Measurements from ENCODE around the gene HSPB1.

The HSPB1 gene

DNA sequence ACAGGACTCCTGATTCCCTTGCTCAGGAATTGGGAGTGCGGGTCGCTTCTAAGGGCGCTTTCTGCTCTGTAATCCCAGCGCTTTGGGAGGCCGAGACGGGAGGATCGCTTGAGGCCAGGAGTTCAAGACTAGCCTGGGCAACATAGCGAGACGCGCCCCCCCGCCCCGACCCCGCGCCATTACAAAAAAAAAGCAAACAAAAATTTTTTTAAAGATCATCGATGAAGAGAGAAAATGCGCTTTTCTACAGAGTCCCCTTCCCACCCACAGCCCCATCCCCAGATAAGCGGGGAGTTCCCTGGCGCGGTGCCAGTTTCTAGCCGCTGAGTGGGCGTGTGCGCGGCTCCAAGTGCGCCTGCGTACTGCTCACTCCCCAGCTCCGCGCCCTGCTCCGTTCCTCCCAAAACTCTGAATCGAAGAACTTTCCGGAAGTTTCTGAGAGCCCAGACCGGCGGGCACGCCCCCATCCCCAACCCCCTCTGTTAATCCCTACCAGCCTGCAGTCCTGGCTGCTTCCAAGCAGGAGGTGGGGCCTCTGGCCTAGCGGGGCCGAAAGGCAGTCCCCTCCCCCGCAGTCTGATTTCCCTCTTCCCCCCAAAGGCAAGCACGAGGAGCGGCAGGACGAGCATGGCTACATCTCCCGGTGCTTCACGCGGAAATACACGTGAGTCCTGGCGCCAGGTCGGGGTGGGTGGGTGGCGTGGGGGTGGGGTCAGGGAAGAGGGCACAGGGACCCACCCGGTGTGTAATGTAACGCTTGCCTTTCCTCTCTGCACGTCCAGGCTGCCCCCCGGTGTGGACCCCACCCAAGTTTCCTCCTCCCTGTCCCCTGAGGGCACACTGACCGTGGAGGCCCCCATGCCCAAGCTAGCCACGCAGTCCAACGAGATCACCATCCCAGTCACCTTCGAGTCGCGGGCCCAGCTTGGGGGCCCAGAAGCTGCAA, 1.0 kb downstream of the HSPB1 start (continued):
- peak; percentile 57 for TF ChIP-seq GLIS1 (tag by site-specific recombination; IDR thresholded peaks at IDR 0.05)
- TF ChIP-seq ZNF248 (tag by site-specific recombination; IDR thresholded peaks at IDR 0.05) = no peak
- TF ChIP-seq ZNF48 (tag by site-specific recombination; IDR thresholded peaks at IDR 0.05) = no peak
- no peak for TF ChIP-seq ZNF394 (tag by site-specific recombination; IDR thresholded peaks at IDR 0.05; ENCODE audit: borderline replicate concordance)
- TF ChIP-seq, protein P1, sequence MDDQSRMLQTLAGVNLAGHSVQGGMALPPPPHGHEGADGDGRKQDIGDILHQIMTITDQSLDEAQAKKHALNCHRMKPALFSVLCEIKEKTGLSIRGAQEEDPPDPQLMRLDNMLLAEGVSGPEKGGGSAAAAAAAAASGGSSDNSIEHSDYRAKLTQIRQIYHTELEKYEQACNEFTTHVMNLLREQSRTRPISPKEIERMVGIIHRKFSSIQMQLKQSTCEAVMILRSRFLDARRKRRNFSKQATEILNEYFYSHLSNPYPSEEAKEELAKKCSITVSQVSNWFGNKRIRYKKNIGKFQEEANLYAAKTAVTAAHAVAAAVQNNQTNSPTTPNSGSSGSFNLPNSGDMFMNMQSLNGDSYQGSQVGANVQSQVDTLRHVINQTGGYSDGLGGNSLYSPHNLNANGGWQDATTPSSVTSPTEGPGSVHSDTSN (CRISPR knock-in tag; IDR thresholded peaks at IDR 0.05) = 0 out of 2 replicates have a peak, but pooled peaks have one; percentile 28
- TF ChIP-seq KLF7 (tag by site-specific recombination; IDR thresholded peaks at IDR 0.05; ENCODE audit: borderline replicate concordance) = no peak
- TF ChIP-seq ZBTB7A (tag by site-specific recombination; IDR thresholded peaks at IDR 0.05; ENCODE audit: low read depth) = no peak
- TF ChIP-seq ZNF433 (tag by site-specific recombination; IDR thresholded peaks at IDR 0.05; ENCODE audit: low read depth) = no peak
- no peak for TF ChIP-seq ZNF350 (tag by site-specific recombination; IDR thresholded peaks at IDR 0.05)
- no peak for TF ChIP-seq ZSCAN23 (tag by site-specific recombination; IDR thresholded peaks at IDR 0.05)
- TF ChIP-seq ZNF341 (tag by site-specific recombination; IDR thresholded peaks at IDR 0.05; ENCODE audit: low read depth) = no peak
- TF ChIP-seq, protein P2, sequence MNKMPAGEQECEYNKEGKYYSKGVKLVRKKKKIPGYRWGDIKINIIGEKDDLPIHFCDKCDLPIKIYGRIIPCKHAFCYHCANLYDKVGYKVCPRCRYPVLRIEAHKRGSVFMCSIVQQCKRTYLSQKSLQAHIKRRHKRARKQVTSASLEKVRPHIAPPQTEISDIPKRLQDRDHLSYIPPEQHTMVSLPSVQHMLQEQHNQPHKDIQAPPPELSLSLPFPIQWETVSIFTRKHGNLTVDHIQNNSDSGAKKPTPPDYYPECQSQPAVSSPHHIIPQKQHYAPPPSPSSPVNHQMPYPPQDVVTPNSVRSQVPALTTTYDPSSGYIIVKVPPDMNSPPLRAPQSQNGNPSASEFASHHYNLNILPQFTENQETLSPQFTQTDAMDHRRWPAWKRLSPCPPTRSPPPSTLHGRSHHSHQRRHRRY (tag by site-specific recombination; IDR thresholded peaks at IDR 0.05) = no peak
- no peak for TF ChIP-seq ZNF202 (tag by site-specific recombination; IDR thresholded peaks at IDR 0.05; ENCODE audit: borderline replicate concordance)
- TF ChIP-seq ZNF23 (tag by site-specific recombination; IDR thresholded peaks at IDR 0.05; ENCODE audit: borderline replicate concordance) = no peak
- TF ChIP-seq ZNF169 (tag by site-specific recombination; IDR thresholded peaks at IDR 0.05) = no peak
- TF ChIP-seq, protein P3, sequence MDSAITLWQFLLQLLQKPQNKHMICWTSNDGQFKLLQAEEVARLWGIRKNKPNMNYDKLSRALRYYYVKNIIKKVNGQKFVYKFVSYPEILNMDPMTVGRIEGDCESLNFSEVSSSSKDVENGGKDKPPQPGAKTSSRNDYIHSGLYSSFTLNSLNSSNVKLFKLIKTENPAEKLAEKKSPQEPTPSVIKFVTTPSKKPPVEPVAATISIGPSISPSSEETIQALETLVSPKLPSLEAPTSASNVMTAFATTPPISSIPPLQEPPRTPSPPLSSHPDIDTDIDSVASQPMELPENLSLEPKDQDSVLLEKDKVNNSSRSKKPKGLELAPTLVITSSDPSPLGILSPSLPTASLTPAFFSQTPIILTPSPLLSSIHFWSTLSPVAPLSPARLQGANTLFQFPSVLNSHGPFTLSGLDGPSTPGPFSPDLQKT (IDR thresholded peaks at IDR 0.05; ENCODE audit: borderline replicate concordance, low read depth, low read length) = no peak
- TF ChIP-seq ZNF112 (tag by site-specific recombination; IDR thresholded peaks at IDR 0.05) = no peak
- TF ChIP-seq, protein P4, sequence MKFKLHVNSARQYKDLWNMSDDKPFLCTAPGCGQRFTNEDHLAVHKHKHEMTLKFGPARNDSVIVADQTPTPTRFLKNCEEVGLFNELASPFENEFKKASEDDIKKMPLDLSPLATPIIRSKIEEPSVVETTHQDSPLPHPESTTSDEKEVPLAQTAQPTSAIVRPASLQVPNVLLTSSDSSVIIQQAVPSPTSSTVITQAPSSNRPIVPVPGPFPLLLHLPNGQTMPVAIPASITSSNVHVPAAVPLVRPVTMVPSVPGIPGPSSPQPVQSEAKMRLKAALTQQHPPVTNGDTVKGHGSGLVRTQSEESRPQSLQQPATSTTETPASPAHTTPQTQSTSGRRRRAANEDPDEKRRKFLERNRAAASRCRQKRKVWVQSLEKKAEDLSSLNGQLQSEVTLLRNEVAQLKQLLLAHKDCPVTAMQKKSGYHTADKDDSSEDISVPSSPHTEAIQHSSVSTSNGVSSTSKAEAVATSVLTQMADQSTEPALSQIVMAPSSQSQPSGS (tag by site-specific recombination; IDR thresholded peaks at IDR 0.05; ENCODE audit: low read depth) = no peak
- TF ChIP-seq ZNF37A (tag by site-specific recombination; IDR thresholded peaks at IDR 0.05) = 0 out of 2 replicates have a peak, but pooled peaks have one; percentile 54
- no peak for TF ChIP-seq ZNF549 (tag by site-specific recombination; IDR thresholded peaks at IDR 0.05)
- TF ChIP-seq RBAK (tag by site-specific recombination; IDR thresholded peaks at IDR 0.05) = no peak
- no peak for TF ChIP-seq ZXDB (tag by site-specific recombination; IDR thresholded peaks at IDR 0.05)
- TF ChIP-seq ZFP41 (tag by site-specific recombination; IDR thresholded peaks at IDR 0.05; ENCODE audit: borderline replicate concordance) = no peak
- TF ChIP-seq ZNF175 (tag by site-specific recombination; IDR thresholded peaks at IDR 0.05) = no peak
- no peak for TF ChIP-seq SALL2 (tag by site-specific recombination; IDR thresholded peaks at IDR 0.05; ENCODE audit: borderline replicate concordance)
- TF ChIP-seq ZNF311 (tag by site-specific recombination; IDR thresholded peaks at IDR 0.05; ENCODE audit: borderline replicate concordance) = no peak
- TF ChIP-seq KLF16 (tag by site-specific recombination; IDR thresholded peaks at IDR 0.05) = no peak
- TF ChIP-seq ZNF670 (tag by site-specific recombination; IDR thresholded peaks at IDR 0.05; ENCODE audit: low read depth) = no peak
- TF ChIP-seq ZNF623 (tag by site-specific recombination; IDR thresholded peaks at IDR 0.05) = no peak
- TF ChIP-seq, protein P5, sequence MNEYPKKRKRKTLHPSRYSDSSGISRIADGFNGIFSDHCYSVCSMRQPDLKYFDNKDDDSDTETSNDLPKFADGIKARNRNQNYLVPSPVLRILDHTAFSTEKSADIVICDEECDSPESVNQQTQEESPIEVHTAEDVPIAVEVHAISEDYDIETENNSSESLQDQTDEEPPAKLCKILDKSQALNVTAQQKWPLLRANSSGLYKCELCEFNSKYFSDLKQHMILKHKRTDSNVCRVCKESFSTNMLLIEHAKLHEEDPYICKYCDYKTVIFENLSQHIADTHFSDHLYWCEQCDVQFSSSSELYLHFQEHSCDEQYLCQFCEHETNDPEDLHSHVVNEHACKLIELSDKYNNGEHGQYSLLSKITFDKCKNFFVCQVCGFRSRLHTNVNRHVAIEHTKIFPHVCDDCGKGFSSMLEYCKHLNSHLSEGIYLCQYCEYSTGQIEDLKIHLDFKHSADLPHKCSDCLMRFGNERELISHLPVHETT (tag by site-specific recombination; IDR thresholded peaks at IDR 0.05) = no peak
- TF ChIP-seq ZNF391 (tag by site-specific recombination; IDR thresholded peaks at IDR 0.05; ENCODE audit: borderline replicate concordance, low read depth) = no peak
- TF ChIP-seq, protein P6, sequence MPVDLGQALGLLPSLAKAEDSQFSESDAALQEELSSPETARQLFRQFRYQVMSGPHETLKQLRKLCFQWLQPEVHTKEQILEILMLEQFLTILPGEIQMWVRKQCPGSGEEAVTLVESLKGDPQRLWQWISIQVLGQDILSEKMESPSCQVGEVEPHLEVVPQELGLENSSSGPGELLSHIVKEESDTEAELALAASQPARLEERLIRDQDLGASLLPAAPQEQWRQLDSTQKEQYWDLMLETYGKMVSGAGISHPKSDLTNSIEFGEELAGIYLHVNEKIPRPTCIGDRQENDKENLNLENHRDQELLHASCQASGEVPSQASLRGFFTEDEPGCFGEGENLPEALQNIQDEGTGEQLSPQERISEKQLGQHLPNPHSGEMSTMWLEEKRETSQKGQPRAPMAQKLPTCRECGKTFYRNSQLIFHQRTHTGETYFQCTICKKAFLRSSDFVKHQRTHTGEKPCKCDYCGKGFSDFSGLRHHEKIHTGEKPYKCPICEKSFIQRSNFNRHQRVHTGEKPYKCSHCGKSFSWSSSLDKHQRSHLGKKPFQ (tag by site-specific recombination; IDR thresholded peaks at IDR 0.05) = no peak
